DND-41 (cell line): ENCODE results near the gene ZNF746.

Experiments
- EZH2 ChIP-seq: IDR thresholded peaks from 3 replicates; pipeline ENCODE4 v1.6.1; 2012; ENCODE audit warnings: borderline replicate concordance, low read depth, mild to moderate bottlenecking, moderate library complexity, low read length, inconsistent platforms; ENCODE audit not compliant: severe bottlenecking
- TF ChIP-seq, protein P1 (sequence below): IDR thresholded peaks from 2 replicates; pipeline ENCODE4 v1.5.1; 2012; ENCODE audit warnings: borderline replicate concordance, low read length, moderate library complexity, mild to moderate bottlenecking; ENCODE audit not compliant: poor library complexity, severe bottlenecking; ENCODE audit errors: extremely low read depth

DNA sequence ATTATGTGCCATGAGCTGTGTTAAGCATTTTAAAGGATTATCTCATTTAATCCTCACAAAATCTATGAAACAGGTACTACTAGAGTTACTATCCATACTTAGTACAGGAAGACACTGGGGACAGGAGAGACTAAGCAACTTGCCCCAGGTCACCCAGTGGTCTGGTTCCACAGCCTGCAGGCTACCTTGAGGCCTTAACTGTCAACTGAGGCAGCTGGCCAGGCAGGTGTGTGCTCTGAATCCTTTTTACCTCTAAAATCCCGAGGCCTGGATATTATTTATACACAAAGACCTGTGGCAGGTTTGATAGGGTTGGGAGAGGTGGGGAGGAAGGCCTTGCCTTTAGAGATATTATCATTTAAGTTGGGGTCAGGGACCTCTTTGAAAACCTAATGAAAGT, 39.8 kb downstream of the ZNF746 start:
- TF ChIP-seq, protein P1, sequence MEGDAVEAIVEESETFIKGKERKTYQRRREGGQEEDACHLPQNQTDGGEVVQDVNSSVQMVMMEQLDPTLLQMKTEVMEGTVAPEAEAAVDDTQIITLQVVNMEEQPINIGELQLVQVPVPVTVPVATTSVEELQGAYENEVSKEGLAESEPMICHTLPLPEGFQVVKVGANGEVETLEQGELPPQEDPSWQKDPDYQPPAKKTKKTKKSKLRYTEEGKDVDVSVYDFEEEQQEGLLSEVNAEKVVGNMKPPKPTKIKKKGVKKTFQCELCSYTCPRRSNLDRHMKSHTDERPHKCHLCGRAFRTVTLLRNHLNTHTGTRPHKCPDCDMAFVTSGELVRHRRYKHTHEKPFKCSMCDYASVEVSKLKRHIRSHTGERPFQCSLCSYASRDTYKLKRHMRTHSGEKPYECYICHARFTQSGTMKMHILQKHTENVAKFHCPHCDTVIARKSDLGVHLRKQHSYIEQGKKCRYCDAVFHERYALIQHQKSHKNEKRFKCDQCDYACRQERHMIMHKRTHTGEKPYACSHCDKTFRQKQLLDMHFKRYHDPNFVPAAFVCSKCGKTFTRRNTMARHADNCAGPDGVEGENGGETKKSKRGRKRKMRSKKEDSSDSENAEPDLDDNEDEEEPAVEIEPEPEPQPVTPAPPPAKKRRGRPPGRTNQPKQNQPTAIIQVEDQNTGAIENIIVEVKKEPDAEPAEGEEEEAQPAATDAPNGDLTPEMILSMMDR: no peak
- no peak for TF ChIP-seq EZH2
